H1 (cell line): ENCODE data around the gene PHF1. TPM values are rescaled to one million over a fixed set of nuclear protein-coding genes. Genes with fewer than 3 reads are reported as not detected.

Source experiments
- BACH1 ChIP-seq: IDR thresholded peaks from 2 replicates; pipeline ENCODE4 v1.6.1; 2012; ENCODE audit warnings: low read length, improper control_type of control experiment
- BCL11A ChIP-seq, 2 experiments: IDR thresholded peaks; one replicate each; pipeline ENCODE4 v1.6.1; 2011; ENCODE audit warnings: low read depth in 2 of 2, low read length in 2 of 2, mild to moderate bottlenecking in 2 of 2
- CBX5 ChIP-seq: fragments of 300-800, 300-1000 bp; sonication (generic); IDR thresholded peaks from 2 replicates; pipeline ENCODE4 v1.7.1; 2016; ENCODE audit warnings: antibody characterized with exemption, low read length, low read depth
- CHD2 ChIP-seq: IDR thresholded peaks from 2 replicates; pipeline ENCODE4 v1.6.1; 2012; ENCODE audit warnings: low read length, improper control_type of control experiment
- CREB1 ChIP-seq: IDR thresholded peaks from 2 replicates; pipeline ENCODE4 v1.6.1; 2012; ENCODE audit warnings: inconsistent platforms
- CTBP2 ChIP-seq: IDR thresholded peaks from 2 replicates; pipeline ENCODE4 v1.7.0; 2011; ENCODE audit warnings: borderline replicate concordance, mild to moderate bottlenecking, moderate library complexity, mixed read lengths, low read length; ENCODE audit not compliant: insufficient read depth, insufficient read length
- EP300 ChIP-seq, 2 experiments: IDR thresholded peaks; 1 replicate in 1 of 2; 2 replicates in 1 of 2; pipeline ENCODE4 v1.6.1; 2011 to 2012; ENCODE audit warnings: low read depth in 2 of 2, low read length in 2 of 2, mild to moderate bottlenecking in 2 of 2, borderline replicate concordance in 1 of 2, inconsistent platforms in 1 of 2, moderate library complexity in 1 of 2
- EZH2 ChIP-seq: fragments of 200-600 bp; sonication (generic); IDR thresholded peaks from 2 replicates; pipeline ENCODE4 v1.7.1; 2012; ENCODE audit warnings: low read depth, mild to moderate bottlenecking, moderate library complexity, low read length, inconsistent platforms; ENCODE audit not compliant: severe bottlenecking
- FOSL1 ChIP-seq: IDR thresholded peaks from 2 replicates; pipeline ENCODE4 v1.6.1; 2011; ENCODE audit warnings: mild to moderate bottlenecking, low read depth, low read length, moderate library complexity; ENCODE audit not compliant: insufficient read depth
- GTF2F1 ChIP-seq: IDR thresholded peaks from 2 replicates; pipeline ENCODE4 v1.6.1; 2012; ENCODE audit warnings: low read depth, low read length, improper control_type of control experiment, borderline replicate concordance
- KDM1A ChIP-seq: fragments of 200-600, 300-600 bp; sonication (generic); IDR thresholded peaks from 2 replicates; pipeline ENCODE4 v1.7.1; 2016; ENCODE audit warnings: mild to moderate bottlenecking, low read length, borderline replicate concordance
- KDM5A ChIP-seq: fragments of 200-600 bp; IDR thresholded peaks from 2 replicates; pipeline ENCODE4 v1.7.1; 2012; ENCODE audit warnings: mild to moderate bottlenecking, low read length, inconsistent platforms, mixed read lengths
- POLR2AphosphoS5 ChIP-seq: IDR thresholded peaks from 2 replicates; pipeline ENCODE4 v1.6.1; 2011; ENCODE audit warnings: low read depth, low read length
- RXRA ChIP-seq: IDR thresholded peaks from 2 replicates; pipeline ENCODE4 v1.6.1; 2011; ENCODE audit warnings: low read depth, mild to moderate bottlenecking, low read length, moderate library complexity; ENCODE audit not compliant: insufficient read depth
- SAP30 ChIP-seq: fragments of 300-600 bp; sonication (generic); IDR thresholded peaks from 2 replicates; pipeline ENCODE4 v1.7.1; 2012; ENCODE audit warnings: low read length, moderate library complexity, mild to moderate bottlenecking, inconsistent platforms; ENCODE audit not compliant: insufficient read depth, insufficient replicate concordance
- SIN3A ChIP-seq, 2 experiments: IDR thresholded peaks in 1 of 2; conservative IDR thresholded peaks in 1 of 2; 2 replicates each; pipeline ENCODE4 v1.6.1; 2011 to 2012; ENCODE audit warnings: low read length in 2 of 2, improper control_type of control experiment in 1 of 2, low read depth in 1 of 2, mild to moderate bottlenecking in 1 of 2
- SIX5 ChIP-seq: IDR thresholded peaks from 2 replicates; pipeline ENCODE4 v1.6.1; 2011; ENCODE audit warnings: mild to moderate bottlenecking, low read depth, low read length
- SUZ12 ChIP-seq: fragments of 200-600 bp; sonication (generic); IDR thresholded peaks from 2 replicates; pipeline ENCODE4 v1.6.1; 2012; ENCODE audit warnings: mild to moderate bottlenecking, inconsistent platforms, low read length, moderate library complexity, mixed read lengths
- TAF7 ChIP-seq: optimal IDR thresholded peaks from 2 replicates; pipeline ENCODE3; 2011; ENCODE audit warnings: low read depth, mild to moderate bottlenecking, inconsistent platforms, low read length, moderate library complexity, borderline replicate concordance
- TEAD4 ChIP-seq: IDR thresholded peaks from 2 replicates; pipeline ENCODE4 v1.6.1; 2012; ENCODE audit warnings: low read depth, low read length, inconsistent platforms, mixed read lengths
- USF2 ChIP-seq: IDR thresholded peaks from 2 replicates; pipeline ENCODE4 v1.6.1; 2011; ENCODE audit warnings: low read length, improper control_type of control experiment
- YY1 ChIP-seq: IDR thresholded peaks from 2 replicates; pipeline ENCODE4 v1.6.1; 2011; ENCODE audit warnings: low read depth, mild to moderate bottlenecking, low read length
- polyA plus RNA-seq, 7 experiments: library from polyadenylated mRNA; depleted of rRNA in 3 of 7; stranded (reverse) in 5 of 7; unstranded in 2 of 7; fragments of >200 nt in 5 of 7; fragments of 200-250 nt in 2 of 7; gene quantifications; 1 replicate in 5 of 7; 2 replicates in 1 of 7; 4 replicates in 1 of 7; pipeline versions ENCODE4 v1.2.1 to v1.2.3, GENCODE V29; 2011 to 2013; ENCODE audit warnings: missing spikeins in 2 of 7, mixed read lengths in 2 of 7
- total RNA-seq: library from RNA; stranded (reverse); fragmentation: NEBNext Ultra II Directional; extraction: Animal tissue kit (Norgen Biotek cat#: 25700); gene quantifications from 2 replicates; pipeline ENCODE4 v1.2.1, GENCODE V29; 2021
- TF ChIP-seq, protein P1 (sequence below): IDR thresholded peaks from 2 replicates; pipeline ENCODE4 v1.6.1; 2011; ENCODE audit warnings: low read depth, mild to moderate bottlenecking, low read length; ENCODE audit not compliant: insufficient read depth

The PHF1 gene
- total and polyA plus RNA-seq, 2 of the 8 experiments (the other 6 are each of a cell fraction or from before 2014, with no cell fraction given): 47.3 to 78.6 TPM

- TF ChIP-seq TAF7 (no peak), BACH1 (peak; percentile 15), YY1 (no peak), RXRA (no peak), SAP30 (no peak), SUZ12 (no peak), TEAD4 (no peak), CREB1 (peak; percentile 95), GTF2F1 (peak; percentile 25; the same call in 1 of the 2 replicates), USF2 (no peak; the same call in 1 of the 2 replicates), CHD2 (no peak), EZH2 (no peak), KDM5A (no peak), POLR2AphosphoS5 (peak; percentile 62; the same call in 1 of the 2 replicates), KDM1A (no peak), CTBP2 (no peak), EP300 (IDR thresholded peaks at IDR 0.05; ENCODE audit: borderline replicate concordance in 1 of 2, low read depth in 2 of 2, low read length in 2 of 2) (0 out of 3 replicates have a peak, but pooled peaks of 1 of the 2 experiments have one; percentile 18), CBX5 (no peak), BCL11A (IDR thresholded peaks at IDR 0.05; ENCODE audit: low read depth in 2 of 2, low read length in 2 of 2) (no peak), SIX5 (no peak), FOSL1 (no peak), SIN3A (conservative IDR thresholded peaks at IDR 0.05 in 1 of 2, IDR thresholded peaks at IDR 0.05 in 1 of 2; ENCODE audit: low read depth in 1 of 2, low read length in 2 of 2) (peak; percentile 53 to 88; a peak in 1 of 4 replicates)
- TF ChIP-seq, protein P1, sequence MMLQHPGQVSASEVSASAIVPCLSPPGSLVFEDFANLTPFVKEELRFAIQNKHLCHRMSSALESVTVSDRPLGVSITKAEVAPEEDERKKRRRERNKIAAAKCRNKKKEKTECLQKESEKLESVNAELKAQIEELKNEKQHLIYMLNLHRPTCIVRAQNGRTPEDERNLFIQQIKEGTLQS: no peak
Measured at GRCh38 chr6:33391278-33391921, 19.4 kb upstream of the PHF1 start, which contains the start of gene KIFC1 (continued).
